K562 (cell line): ENCODE data around the gene KSR2. TPM values are rescaled to one million over a fixed set of nuclear protein-coding genes. Genes with fewer than 3 reads are reported as not detected.

Experiments used
- CGGBP1 ChIP-seq: fragments of 250-450 bp; sonication (Bioruptor Pico); IDR thresholded peaks from 2 replicates; pipeline ENCODE4 v1.9.0; 2021; ENCODE audit warnings: mild to moderate bottlenecking
- NFATC3 ChIP-seq: fragments of 450-650 bp; IDR thresholded peaks from 2 replicates; pipeline ENCODE4 v1.6.1; 2017; ENCODE audit warnings: mild to moderate bottlenecking
- TCFL5 ChIP-seq: fragments of 250-450 bp; sonication (Bioruptor Pico); conservative IDR thresholded peaks from 2 replicates; pipeline ENCODE4 v1.6.1; 2021; ENCODE audit warnings: mild to moderate bottlenecking, moderate library complexity, matching md5 sums
- ZNF507 ChIP-seq: conservative IDR thresholded peaks from 2 replicates; pipeline ENCODE4 v1.6.1; 2017; ENCODE audit warnings: missing genetic modification characterization, missing compliant biosample characterization
- polyA plus RNA-seq, 8 experiments: library from polyadenylated mRNA; depleted of rRNA in 4 of 8; stranded (reverse) in 5 of 8; unstranded in 3 of 8; fragments of >200 nt; fragmentation: Nextera tagmentation in 2 of 8; fragmentation: Illumina TruSeq in 1 of 8; extraction: Ambion mirVana in 2 of 8; extraction: Trizol in 1 of 8; gene quantifications; 2 replicates each; pipeline versions ENCODE4 v1.2.1 to v1.2.3, GENCODE V29; 2011 to 2014; ENCODE audit warnings: inconsistent platforms in 1 of 8, missing spikeins in 1 of 8
- total RNA-seq, 7 experiments: library from RNA; depleted of rRNA in 6 of 7; stranded (reverse); fragments of >200 nt in 6 of 7; fragmentation: Illumina TruSeq in 2 of 7; extraction: Trizol in 2 of 7; gene quantifications; 2 replicates each; pipeline versions ENCODE4 v1.2.1 to v1.2.3, GENCODE V29; 2011 to 2021; ENCODE audit warnings: low replicate concordance in 1 of 7
- TF ChIP-seq, protein P1 (sequence below): fragments of 450-650 bp; IDR thresholded peaks from 2 replicates; pipeline ENCODE4 v1.6.1; 2016; ENCODE audit warnings: mild to moderate bottlenecking, moderate library complexity

KSR2 gene
- total and polyA plus RNA-seq, 9 of the 15 experiments (the other 6 are each of a cell fraction or from before 2014, with no cell fraction given) = not detected

GRCh38 chr12:117547209-117547608 is 421.6 kb downstream of the KSR2 start (continued):
- TF ChIP-seq, protein P1, sequence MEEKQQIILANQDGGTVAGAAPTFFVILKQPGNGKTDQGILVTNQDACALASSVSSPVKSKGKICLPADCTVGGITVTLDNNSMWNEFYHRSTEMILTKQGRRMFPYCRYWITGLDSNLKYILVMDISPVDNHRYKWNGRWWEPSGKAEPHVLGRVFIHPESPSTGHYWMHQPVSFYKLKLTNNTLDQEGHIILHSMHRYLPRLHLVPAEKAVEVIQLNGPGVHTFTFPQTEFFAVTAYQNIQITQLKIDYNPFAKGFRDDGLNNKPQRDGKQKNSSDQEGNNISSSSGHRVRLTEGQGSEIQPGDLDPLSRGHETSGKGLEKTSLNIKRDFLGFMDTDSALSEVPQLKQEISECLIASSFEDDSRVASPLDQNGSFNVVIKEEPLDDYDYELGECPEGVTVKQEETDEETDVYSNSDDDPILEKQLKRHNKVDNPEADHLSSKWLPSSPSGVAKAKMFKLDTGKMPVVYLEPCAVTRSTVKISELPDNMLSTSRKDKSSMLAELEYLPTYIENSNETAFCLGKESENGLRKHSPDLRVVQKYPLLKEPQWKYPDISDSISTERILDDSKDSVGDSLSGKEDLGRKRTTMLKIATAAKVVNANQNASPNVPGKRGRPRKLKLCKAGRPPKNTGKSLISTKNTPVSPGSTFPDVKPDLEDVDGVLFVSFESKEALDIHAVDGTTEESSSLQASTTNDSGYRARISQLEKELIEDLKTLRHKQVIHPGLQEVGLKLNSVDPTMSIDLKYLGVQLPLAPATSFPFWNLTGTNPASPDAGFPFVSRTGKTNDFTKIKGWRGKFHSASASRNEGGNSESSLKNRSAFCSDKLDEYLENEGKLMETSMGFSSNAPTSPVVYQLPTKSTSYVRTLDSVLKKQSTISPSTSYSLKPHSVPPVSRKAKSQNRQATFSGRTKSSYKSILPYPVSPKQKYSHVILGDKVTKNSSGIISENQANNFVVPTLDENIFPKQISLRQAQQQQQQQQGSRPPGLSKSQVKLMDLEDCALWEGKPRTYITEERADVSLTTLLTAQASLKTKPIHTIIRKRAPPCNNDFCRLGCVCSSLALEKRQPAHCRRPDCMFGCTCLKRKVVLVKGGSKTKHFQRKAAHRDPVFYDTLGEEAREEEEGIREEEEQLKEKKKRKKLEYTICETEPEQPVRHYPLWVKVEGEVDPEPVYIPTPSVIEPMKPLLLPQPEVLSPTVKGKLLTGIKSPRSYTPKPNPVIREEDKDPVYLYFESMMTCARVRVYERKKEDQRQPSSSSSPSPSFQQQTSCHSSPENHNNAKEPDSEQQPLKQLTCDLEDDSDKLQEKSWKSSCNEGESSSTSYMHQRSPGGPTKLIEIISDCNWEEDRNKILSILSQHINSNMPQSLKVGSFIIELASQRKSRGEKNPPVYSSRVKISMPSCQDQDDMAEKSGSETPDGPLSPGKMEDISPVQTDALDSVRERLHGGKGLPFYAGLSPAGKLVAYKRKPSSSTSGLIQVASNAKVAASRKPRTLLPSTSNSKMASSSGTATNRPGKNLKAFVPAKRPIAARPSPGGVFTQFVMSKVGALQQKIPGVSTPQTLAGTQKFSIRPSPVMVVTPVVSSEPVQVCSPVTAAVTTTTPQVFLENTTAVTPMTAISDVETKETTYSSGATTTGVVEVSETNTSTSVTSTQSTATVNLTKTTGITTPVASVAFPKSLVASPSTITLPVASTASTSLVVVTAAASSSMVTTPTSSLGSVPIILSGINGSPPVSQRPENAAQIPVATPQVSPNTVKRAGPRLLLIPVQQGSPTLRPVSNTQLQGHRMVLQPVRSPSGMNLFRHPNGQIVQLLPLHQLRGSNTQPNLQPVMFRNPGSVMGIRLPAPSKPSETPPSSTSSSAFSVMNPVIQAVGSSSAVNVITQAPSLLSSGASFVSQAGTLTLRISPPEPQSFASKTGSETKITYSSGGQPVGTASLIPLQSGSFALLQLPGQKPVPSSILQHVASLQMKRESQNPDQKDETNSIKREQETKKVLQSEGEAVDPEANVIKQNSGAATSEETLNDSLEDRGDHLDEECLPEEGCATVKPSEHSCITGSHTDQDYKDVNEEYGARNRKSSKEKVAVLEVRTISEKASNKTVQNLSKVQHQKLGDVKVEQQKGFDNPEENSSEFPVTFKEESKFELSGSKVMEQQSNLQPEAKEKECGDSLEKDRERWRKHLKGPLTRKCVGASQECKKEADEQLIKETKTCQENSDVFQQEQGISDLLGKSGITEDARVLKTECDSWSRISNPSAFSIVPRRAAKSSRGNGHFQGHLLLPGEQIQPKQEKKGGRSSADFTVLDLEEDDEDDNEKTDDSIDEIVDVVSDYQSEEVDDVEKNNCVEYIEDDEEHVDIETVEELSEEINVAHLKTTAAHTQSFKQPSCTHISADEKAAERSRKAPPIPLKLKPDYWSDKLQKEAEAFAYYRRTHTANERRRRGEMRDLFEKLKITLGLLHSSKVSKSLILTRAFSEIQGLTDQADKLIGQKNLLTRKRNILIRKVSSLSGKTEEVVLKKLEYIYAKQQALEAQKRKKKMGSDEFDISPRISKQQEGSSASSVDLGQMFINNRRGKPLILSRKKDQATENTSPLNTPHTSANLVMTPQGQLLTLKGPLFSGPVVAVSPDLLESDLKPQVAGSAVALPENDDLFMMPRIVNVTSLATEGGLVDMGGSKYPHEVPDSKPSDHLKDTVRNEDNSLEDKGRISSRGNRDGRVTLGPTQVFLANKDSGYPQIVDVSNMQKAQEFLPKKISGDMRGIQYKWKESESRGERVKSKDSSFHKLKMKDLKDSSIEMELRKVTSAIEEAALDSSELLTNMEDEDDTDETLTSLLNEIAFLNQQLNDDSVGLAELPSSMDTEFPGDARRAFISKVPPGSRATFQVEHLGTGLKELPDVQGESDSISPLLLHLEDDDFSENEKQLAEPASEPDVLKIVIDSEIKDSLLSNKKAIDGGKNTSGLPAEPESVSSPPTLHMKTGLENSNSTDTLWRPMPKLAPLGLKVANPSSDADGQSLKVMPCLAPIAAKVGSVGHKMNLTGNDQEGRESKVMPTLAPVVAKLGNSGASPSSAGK = no peak
- TF ChIP-seq CGGBP1 (CRISPR knock-in tag) = no peak
- no peak for TF ChIP-seq NFATC3
- TF ChIP-seq TCFL5 (CRISPR knock-in tag) = no peak
- TF ChIP-seq ZNF507 (tag) = no peak
